ENCODE measurements around the gene SIGMAR1. TPM values are rescaled to one million over a fixed set of nuclear protein-coding genes. Genes with fewer than 3 reads are reported as not detected.

SIGMAR1 gene
- total RNA-seq = 29.2 and 31.0 TPM in 2 replicates

DNA sequence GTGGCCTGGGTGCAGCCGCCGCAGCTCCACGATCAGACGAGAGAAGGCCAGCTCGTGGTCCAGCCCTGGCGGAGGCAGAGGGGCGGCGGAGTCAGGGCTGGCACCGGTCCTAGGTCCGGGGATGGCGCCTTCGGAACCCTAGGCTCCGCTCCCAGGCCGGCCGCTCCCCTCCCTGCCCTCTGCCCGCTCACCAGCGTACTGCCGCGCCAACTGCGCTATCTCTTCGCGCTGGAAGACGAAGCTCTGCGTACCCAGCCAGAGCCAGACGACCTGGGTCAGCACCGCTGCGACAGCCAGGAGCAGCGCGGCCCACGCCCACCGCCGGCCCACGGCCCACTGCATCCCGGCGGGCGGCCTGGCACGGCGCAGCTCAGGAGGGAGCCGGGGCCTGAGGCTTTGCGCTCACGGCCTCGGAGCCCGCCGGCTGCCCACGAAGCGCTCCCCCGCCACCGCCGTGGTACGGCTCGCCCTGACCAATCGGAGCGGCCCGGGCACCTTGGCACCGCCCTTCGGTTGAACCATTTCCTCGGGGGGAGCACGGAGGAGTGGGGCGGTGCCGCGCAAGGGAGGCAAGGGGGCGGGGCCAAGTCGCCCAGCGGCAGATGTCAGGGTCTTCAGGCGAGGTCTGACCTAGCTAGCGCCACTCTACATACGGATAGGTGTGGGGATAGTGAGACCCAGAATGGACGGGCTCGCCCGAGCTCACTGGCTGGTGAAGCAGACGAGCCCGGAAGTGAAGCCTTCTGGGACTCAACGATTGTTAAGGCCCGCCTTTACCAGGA is at the start of gene SIGMAR1:
Gene SIGMAR1, minus strand, starts transcription at position 432 of the 782 bp plus-strand sequence. Its CDS starts 90 bp downstream, at position 342.
- DNase-seq (ENCODE audit: low read depth in 2 of 2) = peak; percentile 93

- DNase-seq (ENCODE audit: low read depth in 2 of 2) = no peak
These were observed 49.1 kb upstream of the SIGMAR1 start for GRCh38 chr9:34686732-34687131.

DNA sequence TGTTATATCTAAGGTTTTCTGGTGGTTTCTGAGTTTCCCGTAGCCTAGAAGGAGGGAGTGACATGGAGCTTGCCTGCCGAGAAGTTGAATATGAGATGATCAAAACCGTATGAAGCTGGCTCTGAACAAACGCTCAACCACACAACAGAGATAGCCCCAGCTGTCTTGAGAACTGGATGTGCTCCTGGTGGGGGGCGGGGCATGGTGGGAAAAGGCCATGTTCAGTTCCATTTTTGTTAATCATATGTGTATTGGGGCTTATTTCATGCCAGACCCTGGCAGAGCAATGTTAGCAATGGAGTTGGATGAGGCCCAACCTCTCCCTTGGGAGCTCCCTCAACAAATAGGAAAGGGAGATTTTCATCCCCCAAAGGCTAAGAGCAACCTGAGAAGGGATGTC is 48.6 kb upstream of the SIGMAR1 start:
- no peak for DNase-seq (ENCODE audit: low read depth in 2 of 2)

- DNase-seq (ENCODE audit: low read depth in 2 of 2) = no peak
These were observed 48.0 kb upstream of the SIGMAR1 start for GRCh38 chr9:34685591-34685990.

- DNase-seq (ENCODE audit: low read depth in 2 of 2) = no peak
These were observed 47.2 kb upstream of the SIGMAR1 start for GRCh38 chr9:34684816-34685215.

GRCh38 chr9:34684145-34684544 is 46.6 kb upstream of the SIGMAR1 start:
- no peak for DNase-seq (ENCODE audit: low read depth in 2 of 2)

- DNase-seq (ENCODE audit: low read depth in 2 of 2) = no peak
These were observed 38.3 kb upstream of the SIGMAR1 start for GRCh38 chr9:34675869-34676268.

GRCh38 chr9:34675048-34675714 is 37.6 kb upstream of the SIGMAR1 start:
- DNase-seq (ENCODE audit: low read depth in 2 of 2) = peak; percentile 80 to 87

- no peak for DNase-seq (ENCODE audit: low read depth in 2 of 2)
These were observed 36.9 kb upstream of the SIGMAR1 start for GRCh38 chr9:34674440-34674839.

DNA sequence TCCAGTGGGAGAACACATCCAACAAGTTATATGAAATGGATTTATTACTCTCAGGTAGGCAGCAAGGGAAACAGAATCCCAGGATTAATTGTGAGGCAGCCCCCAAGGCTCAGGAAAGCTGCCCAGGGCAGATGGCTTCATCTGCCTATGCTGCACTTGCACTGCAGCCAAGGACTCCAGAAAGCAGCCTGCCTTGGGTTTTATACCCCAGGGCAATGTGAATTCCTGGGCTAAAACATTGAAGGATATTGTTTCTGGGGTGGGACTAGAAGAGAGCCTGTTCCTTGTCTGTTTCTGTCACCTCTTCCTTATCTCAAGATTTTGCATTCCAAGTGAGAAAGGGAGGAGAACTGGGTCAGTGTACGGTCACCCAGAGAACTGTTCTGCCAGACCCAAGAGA is 33.7 kb upstream of the SIGMAR1 start:
- DNase-seq (ENCODE audit: low read depth in 2 of 2) = no peak

DNA sequence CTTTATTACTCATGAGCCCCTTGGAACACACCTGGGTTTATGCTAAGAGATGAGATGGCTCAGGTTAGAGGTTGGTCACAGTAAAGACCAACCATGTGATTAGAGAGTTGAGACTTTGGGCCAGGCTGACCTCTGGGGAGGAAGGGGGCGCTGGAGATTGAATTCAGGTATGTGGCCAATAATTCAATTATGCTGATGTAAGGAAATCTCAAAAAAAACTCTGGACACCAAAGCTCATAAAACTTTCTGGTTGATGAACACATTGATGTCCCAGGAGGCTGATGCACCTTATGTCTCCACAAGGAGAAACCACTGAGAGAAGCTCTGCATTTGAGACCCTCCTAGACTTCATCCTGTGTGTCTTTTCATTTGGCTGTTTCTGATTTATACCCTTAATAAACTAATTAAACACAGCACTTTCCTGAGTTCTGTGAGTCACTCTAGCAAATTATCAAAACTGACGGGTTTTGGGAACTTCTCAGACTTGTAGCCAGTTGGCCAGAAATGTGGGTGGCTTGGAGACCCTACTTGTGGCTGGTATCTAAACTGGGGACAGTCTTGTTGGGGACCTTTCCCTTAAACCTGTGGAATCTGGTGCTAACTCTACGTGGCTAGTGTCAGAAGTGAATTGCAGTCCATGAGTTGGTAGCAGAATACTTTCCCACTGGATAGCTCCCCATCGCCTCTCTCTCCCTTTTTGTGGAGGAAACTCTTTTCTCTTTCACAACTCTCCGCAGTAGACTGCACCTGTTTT is 32.4 kb upstream of the SIGMAR1 start:
- DNase-seq (ENCODE audit: low read depth in 2 of 2) = no peak

GRCh38 chr9:34665381-34666250 is 28.0 kb upstream of the SIGMAR1 start:
- peak; percentile 85 to 91 for DNase-seq (ENCODE audit: low read depth in 2 of 2)

DNA sequence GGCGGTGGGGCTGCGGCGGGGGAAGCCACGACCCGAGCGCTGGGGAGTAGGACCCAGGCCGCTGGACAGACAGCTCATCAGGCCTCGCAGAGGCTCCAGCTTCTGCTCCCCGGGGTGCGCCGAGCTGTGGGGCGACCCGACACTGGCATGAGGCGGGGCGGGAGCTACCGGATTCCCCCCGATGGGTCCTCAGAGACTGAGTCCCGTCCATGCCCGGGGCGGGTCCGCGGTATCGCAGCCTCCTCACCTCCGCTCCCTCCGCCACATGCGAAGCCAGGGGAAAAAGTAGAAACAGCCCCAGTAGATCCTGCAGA is 27.4 kb upstream of the SIGMAR1 start:
- DNase-seq (ENCODE audit: low read depth in 2 of 2) = no peak

- peak; percentile 56 to 79 for DNase-seq (ENCODE audit: low read depth in 2 of 2)
These were observed 26.9 kb upstream of the SIGMAR1 start for GRCh38 chr9:34664281-34665066.

DNA sequence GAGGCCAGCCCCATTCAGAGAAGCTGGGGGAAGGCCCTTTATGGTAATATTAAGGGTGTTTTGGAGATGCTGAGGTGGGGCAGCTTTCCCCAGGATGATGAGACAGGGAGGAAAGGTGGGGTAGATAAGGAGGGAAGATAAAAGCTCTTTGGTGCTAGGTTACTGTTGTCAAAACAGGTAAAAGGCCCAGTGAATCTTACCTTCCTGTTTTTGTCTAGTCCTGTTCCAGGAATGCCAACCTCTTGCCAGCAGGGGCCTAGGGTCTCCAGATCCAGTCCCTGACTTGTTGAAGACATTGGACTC is 25.7 kb upstream of the SIGMAR1 start:
- DNase-seq (ENCODE audit: low read depth in 2 of 2) = no peak

GRCh38 chr9:34662526-34663302 is 25.1 kb upstream of the SIGMAR1 start, which contains the start of gene CCL27:
Gene CCL27 (minus strand): TSS chr9:34662657. CDS start chr9:34662633, 24 bp downstream.
- no peak for DNase-seq (ENCODE audit: low read depth in 2 of 2)

- DNase-seq (ENCODE audit: low read depth in 2 of 2) = no peak
These were observed 22.1 kb upstream of the SIGMAR1 start for GRCh38 chr9:34659592-34660253.

DNA sequence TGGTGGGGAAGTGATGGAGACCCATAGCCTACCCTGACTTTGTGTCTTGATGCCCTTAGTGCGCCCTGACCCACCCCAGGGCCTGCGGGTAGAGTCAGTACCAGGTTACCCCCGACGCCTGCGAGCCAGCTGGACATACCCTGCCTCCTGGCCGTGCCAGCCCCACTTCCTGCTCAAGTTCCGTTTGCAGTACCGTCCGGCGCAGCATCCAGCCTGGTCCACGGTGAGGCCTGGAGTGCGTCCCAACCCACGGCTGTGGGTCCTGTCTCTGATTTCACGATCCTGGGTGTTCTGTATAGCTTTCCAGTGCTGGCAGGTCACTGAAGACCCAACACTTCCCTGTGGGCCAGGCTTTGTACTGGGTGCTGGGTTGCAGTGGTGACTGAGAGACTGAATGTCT is 20.9 kb upstream of the SIGMAR1 start:
- no peak for DNase-seq (ENCODE audit: low read depth in 2 of 2)

DNA sequence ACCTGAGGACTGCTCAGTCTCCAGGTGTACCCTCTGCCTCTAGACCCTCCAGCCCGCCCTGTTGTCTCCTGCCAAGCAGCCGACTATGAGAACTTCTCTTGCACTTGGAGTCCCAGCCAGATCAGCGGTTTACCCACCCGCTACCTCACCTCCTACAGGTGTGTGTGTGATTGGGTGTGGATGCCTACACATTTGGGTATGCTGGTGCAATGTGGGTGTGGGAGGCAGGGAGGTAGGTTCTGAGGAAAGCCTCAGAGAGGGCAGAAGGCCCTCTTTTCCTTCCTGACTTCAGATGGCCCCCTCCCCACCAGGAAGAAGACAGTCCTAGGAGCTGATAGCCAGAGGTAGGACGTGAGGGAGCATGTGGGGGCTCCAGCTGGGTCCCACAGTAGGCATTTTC is 19.4 kb upstream of the SIGMAR1 start:
- DNase-seq (ENCODE audit: low read depth in 2 of 2) = no peak
